Activated CD8-positive, alpha-beta memory T cell treated with anti-CD3 and anti-CD28 coated beads, Interleukin-2, amount 50 U/mL, for 24 hours (primary cell): ENCODE data around the gene ZNF25.
"Not testable (repeated sequence)": the region's sequence is repeated elsewhere in the genome, so short reads cannot be mapped to it uniquely, and the experiment has no call there.

Experiments used
- DNase-seq: peaks from one replicate; pipeline ENCODE4 v3.0.0-alpha.2; 2020; ENCODE audit errors: extremely low read depth

The ZNF25 gene

DNA sequence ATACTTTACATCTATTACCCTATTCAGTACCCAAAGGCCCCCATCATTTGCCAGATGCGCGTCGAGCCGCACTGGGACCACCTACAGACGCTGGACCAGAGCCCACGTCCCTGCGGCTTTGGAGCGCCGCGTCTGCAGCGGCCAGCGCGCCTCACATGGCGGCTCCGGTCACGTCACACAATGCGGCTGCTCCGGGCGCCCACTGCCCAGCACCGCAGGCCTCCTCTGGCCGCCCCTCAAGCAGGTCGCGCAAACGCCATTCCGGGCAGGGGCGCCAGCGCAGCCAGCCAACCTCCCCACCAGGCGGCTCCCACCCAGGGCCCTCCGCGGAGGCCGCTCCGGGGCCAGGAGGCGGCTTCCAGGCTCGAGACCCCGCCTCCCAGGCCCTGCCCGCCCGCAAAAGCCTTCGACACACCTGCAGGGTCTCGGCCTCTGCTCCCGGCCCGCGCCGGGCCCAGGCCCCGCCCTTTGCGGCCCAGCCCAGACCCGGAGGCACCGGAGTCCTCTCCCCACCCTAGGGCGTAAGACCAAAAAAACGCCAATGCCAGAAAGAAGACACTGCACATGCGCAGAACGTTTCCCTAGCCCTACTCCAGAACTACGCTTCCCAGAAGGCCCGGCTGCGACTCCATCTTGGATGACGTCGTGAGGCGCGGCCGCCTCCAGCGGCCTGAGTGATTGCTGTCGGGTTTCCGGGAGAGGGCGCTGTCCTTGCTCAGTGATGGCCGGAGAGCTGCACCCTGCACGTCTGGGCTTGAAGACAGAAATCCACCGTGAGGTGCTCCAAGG, at the start of gene ZNF25:
Gene ZNF25 (minus strand): TSS at position 557 of the 789 bp plus-strand sequence. CDS start 4,925 bp downstream, outside the sequence.
- peak; percentile 96 for DNase-seq

DNA sequence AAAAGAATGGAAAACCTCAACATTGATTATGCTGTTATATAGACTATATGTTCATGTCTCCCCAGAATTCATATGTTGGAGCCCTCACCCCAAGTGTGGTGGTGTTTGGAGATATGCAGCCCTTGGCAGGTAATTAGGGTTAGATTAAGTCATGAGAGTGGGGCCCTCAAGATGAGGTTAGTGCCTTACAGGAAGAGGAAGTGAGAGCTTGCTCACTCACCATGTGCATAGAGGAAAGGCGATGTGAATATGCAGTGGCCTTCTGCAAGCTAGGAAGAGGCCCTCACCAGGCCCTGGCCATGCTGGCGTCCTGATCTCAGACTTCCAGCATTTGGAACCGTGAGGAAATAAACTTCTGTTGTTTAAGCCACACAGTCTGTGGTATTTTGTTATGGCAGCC, 48.8 kb upstream of the ZNF25 start:
- no peak for DNase-seq

DNA sequence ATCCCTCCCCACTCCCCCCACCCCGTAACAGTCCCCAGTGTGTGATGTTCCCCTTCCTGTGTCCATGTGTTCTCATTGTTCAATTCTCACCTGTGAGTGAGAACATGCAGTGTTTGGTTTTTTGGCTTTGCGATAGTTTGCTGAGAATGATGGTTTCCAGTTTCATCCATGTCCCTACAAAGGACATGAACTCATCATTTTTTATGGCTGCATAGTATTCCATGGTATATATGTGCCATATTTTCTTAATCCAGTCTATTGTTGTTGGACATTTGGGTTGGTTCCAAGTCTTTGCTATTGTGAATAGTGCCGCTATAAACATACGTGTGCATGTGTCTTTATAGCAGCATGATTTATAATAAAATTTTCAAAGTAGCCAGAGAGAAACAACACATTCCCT, 42.7 kb upstream of the ZNF25 start:
- not testable (repeated sequence) for DNase-seq

DNA sequence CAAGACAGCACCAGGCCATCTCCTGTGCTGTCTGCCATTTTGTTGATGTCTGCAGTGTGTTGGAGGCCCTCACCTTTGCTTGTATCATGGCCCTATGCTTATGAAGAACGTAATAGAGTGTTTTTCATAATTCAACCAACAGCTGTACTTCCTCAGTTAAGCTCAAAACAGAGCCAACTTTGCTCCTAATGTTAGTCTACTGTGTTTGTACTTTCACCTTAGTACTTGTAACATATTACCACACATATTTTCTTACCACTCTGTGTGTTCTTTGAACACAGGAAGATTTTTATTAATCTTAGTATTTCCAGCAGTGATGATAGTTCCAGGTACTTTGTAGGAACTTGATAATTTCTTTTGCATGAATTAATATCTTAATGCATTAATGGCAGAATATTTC, 39.9 kb upstream of the ZNF25 start:
- no peak for DNase-seq

DNA sequence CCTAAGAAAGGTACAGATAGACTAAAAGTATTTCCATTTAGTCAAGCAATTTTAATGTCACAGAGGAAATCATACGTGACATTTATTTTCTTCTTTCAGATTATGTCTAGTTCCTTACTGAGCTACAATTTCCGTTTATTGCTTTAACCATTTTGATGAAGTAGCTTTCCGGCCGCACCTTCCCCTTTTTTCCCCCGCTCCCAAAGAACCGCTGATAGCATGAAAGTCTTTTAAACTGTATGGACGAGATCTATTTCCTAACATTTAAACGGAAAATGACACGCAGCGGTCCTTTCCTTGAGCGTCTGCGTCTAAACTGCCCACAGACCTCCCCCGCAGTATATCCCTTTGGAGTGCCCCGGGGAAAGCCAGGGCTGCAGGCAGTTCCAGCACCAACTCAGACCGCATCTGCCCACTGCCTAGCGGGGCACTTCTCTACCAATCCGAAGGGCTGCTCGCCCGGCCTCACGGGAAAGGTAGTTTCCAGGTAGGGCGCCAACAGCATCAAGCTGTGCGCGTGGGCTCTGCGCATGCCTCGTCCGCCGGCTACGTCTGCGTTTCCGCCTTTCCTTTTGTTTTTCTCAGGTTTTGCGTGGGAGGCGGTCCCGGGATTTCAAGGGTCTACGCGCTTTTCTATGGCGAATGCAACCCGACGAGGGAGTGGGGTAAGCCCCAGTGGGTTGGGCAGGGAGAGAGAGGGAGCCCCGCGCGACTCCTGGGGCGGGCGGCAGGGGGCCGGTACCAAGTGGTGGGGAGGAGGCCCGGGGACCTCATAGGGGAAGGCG, 33.9 kb upstream of the ZNF25 start, which contains the start of gene ZNF33A:
Gene ZNF33A (plus strand): TSS at position 557 of the 785 bp plus-strand sequence. CDS start 1,667 bp downstream, outside the sequence.
- peak; percentile 77 for DNase-seq

DNA sequence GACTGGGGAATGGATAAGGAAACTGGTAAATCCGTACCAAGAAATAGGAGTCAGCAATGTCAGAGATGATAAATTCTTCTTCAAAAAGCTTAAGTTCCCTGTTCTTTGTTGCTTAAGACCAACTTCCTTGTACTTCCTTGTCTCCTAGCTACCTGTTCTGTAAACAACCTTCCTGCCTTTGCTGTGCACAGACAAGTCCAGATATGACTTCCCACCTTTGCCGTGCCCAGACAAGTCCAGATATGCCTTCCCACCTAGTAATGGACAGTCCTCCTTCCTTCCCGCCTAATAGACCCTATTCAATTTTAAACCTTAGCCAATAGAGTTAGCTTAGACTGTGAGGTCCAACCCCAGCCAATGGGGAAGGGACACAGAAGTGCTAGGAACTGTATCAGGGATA, 31.5 kb upstream of the ZNF25 start:
- DNase-seq: no peak

DNA sequence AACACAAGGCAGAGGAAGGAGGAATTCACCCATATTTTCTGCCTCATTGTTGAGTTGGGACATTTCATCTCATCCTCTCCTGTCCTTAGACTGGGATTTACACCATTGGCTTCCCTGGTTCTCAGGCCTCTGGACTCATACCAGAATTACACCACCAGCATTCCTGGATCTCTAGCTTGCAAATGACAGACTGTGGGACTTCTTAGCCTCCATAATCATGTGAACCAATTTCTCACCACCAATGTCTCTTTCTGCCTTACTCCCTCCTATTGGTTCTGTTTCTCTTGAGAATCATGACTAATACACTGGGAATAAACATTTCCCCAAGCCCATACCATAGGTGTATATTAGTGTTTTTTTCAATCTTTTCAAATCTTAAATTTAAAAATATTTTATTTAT, 31.1 kb upstream of the ZNF25 start:
- no peak for DNase-seq

DNA sequence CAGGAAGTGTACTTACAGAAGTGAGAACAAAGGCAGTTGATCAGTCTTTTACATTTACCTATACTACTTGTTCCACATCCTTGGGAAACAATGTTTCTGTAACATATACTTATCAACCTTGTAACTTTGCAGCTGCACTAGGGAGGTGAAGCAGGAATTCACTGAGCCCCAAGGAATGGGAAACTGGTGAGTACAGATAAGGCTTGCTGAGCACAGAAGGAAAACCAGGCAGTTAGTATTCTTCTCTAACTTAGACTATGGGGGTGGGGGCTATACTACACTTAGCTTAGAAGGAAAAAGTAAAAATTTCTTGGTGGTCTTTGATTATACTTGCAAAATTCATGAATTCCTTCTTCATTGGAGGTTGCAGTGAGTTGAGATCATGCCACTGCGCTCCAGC, 27.1 kb upstream of the ZNF25 start:
- no peak for DNase-seq

DNA sequence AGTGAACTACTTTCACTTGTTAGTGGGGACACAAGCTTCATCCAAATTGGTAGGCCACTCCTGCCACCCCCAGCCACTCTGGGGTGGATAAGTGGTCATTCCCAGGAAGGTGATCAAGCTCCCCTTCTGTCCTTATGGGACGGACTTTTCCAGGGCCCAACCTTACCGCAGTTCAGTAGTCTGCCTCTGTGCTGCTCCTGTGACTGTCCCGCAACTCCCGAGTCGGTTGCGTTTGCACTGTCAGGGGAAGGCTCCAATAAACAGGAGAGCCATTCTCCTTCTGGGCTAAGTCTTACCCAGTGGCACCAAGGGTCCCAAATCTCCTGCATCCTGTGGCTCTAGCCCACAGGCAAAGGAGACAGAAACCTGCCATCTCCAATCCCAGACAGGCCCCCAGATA, 26.6 kb upstream of the ZNF25 start:
- DNase-seq: no peak

DNA sequence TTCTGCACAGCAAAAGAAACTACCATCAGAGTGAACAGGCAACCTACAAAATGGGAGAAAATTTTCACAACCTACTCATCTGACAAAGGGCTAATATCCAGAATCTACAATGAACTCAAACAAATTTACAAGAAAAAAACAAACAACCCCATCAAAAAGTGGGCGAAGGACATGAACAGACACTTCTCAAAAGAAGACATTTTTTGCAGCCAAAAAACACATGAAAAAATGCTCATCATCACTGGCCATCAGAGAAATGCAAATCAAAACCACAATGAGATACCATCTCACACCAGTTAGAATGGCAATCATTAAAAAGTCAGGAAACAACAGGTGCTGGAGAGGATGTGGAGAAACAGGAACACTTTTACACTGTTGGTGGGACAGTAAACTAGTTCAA, 24.0 kb upstream of the ZNF25 start:
- not testable (repeated sequence) for DNase-seq

DNA sequence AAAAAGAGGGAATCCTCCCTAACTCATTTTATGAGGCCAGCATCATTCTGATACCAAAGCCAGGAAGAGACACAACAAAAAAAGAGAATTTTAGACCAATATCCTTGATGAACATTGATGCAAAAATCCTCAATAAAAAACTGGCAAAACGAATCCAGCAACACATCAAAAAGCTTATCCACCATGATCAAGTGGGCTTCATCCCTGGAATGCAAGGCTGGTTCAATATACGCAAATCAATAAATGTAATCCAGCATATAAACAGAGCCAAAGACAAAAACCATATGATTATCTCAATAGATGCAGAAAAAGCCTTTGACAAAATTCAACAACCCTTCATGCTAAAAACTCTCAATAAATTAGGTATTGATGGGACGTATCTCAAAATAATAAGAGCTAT, 22.5 kb upstream of the ZNF25 start:
- DNase-seq: not testable (repeated sequence)

DNA sequence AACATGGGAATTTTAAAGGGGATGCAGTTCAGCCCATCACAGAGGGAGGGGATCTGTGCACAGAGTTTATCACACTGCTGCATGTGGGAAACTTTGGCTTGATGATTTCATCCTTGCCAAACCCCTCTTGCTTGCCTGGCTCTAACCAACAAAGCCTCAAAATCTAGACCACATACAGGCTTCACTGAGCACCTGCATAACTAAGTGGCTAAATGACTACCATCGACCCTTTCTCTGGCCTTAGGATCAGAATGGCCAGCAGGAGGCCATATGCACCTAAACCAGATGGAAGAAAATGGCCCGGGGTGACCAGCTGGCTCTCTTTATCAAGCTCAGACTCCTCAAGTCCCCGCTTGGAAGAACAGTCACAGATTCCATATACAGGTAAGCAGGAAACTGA, 15.6 kb upstream of the ZNF25 start:
- DNase-seq: no peak

DNA sequence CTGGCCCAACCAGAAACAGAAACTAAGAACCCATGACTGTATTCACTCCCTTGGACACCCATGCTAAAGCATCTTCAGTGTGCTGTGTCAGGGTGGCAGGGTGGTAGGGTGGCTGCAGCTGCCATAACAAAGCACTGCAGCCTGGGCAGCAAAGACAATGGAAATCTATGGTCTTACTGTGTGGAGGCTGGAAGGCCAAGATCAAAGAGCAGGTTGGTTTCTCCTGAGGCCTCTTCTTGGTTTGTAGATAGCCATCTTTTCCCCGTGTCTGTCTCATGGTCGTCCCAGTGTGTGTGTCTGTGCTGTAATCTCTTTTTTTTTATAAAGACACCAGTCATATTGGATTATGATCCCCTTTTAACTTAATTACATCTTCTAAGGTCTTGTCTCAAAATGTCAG, 15.2 kb upstream of the ZNF25 start:
- no peak for DNase-seq

DNA sequence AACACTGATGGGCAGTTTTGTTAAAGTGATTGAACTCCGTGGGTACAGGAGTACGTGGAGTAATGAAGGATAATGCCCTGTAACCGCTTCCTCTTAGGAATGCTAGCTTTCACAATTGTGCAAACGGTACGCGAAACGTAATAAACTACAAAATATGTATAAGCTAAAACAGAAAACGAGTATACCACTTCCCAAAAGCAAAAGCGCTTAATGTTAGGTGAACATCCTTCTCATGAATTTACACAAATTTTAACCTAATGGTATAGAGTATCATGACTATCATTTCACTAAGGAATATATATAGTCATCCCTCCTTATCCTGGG, 395 bp upstream of the ZNF25 start:
- DNase-seq: no peak

DNA sequence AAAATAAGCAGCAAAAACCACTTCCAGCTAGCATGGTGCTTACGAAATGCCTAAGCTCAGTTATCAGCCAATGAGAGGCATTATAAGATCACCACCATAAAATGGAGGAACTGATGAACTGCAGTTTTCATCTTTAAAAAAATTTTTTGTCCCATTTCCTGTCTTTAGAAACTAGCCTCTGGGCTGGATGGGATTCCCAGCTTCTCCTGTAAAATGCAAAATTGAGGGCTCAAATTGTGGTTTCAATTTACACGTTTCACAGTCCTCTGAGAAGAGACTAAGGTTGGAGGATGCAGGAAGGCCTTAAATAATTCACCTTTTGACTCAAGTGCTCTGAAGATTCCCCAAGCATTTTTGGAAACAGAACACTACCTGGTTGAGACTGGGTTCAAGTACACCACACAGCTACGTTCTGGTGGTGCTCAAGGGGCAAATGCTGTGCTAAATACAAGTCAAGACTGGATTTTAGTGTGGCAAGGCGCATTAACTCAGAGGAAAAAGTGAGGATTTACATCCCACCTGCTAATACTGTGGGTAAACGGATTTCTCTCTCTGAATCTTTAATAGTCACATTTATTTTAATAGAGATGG, 951 bp downstream of the ZNF25 start:
- no peak for DNase-seq

DNA sequence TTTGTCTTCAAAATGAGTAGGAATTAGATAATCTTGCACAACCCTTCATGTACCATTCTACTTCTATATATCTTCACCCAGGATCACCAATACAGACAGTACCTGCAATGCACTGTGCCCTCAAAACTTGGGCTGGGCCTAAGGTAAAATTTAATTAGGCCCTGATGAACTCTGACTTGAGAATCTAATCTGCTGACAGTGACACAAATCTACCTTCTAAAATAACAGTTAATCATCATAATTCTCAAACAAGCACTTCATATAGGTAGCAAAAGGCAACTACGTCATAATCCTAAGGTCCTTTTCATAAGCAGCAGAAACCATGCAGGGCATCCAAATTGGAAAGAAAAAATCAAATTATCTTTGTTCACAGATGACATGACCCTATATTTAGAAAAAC, 4.1 kb downstream of the ZNF25 start:
- DNase-seq: no peak

DNA sequence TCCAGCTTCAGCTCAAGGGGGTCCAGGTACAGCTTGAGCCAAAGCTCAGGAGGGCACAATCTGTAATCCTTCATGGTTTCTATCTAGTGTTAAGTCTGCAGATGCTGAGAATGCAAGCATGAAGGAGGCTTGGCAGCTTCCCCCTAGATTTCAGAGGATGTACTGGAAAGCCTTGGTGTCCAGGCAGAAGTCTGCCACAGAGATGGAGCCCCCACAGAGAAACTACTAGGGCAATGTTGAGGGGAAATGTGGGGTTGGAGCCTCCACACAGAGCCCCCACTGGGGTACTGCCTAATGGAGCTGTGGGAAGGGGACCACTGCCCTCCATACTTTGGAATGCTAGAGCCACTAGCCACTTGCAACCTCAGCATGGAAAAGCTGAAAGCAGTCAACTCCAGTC, 11.4 kb downstream of the ZNF25 start:
- DNase-seq: no peak

DNA sequence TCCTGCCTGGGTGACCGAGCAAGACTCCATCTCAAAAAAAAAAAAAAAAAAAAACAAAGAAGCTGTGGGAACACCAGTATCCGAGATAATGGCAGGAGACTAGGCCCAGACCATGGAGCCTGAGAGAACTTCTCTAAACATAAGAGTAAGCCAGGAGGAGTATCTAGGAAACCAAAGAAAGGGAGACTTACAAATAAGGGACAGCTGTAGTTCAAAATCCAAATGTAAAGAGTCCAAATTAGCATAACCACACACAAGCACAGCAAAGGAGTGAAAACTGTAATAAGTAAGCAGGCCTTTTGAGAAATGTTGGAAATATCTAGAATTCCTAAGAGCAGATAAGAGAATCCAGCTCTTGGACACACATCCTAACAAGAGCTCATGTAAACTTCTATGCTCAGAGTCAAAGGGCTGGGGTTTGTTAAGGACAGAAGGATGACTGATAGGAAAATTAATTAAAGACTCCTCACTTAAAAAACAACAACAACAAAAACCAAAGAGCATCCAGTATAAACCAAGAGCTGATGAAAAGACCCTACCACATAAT, 15.8 kb downstream of the ZNF25 start:
- DNase-seq: no peak

DNA sequence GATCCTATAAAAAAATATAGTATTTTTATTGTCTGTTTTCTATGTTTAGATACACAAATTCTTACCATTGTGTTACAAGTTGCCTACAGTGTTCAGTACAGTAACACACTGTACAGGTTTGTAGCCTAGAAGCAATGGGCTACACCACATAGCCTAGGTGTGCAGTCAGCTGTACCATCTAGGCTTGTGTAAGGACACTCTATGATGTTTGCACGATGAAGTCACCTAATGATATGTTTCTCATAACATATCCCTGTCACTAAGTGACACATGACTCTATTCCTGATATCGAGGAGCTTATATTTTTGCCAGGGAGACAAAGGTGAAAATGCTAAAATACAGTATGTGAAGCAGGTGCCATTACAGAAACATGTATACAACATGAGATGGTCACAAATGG, 18.6 kb downstream of the ZNF25 start:
- DNase-seq: no peak

DNA sequence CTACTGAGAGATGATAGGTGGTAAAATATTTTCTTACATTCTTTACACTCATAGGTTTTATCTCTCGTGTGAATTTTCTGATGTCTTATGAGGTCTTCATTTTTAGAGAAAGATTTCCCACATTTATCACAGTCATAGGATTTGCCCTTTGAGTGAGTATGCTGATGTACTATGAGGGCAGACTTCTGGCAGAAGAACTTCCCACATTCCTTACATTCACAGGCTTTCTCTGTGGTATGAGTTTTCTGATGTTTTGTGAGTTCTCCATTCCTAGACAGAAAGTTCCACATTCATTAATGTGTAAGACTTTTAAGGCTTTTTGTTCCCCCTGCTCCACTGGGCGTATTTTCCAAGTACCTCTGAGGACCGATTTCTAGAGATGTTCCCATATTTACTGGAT, 23.5 kb downstream of the ZNF25 start:
- DNase-seq: no peak

DNA sequence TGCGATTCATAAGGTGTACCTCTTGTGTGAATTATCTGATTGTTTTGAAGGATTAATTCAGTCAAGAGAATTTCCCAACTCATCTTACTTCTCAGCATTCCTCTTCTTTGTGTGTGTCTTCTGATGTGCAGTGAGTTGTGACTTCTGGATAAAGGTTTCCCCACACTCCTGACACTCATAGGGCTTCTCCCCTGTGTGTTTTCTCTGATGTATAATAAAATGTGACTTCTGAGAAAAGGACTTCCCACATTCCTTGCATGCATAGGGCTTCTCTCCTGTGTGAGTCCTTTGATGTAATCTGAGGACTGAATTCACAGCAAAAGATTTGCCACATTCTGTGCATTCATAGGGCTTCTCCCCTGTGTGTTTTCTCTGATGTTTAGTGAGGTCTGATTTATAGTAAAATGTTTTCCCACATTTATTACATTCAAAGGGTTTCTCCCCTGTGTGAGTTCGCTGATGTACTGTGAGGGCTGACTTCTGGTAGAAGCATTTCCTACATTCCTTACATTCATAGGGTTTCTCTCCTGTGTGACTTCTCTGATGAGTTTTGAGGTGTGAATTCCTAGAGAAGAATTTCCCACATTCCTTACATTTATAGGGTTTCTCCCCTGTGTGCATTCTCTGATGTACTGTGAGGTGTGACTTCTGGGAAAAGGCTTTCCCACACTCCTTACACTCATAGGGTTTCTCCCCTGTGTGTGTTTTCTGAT, 24.2 kb downstream of the ZNF25 start:
- DNase-seq: no peak

DNA sequence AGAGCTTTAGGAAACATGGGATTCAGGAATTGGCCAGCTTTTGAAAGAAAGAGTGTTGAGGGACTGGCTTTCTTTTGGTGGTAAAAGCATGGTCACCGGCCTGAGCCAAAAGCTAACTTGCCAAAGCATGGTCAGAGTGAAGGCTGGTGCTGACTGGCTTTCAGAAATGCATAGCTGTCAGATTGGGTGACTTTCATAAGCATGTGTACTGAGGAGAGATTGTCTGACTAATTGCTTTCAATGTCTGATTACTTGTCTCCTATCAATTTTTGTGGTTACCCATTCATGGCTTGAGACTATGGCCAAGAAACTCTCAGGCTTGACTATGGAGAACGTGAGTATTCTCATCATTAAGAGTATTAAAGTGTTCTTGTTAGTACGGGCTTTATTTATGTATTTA, 28.2 kb downstream of the ZNF25 start:
- DNase-seq: no peak
